ENCODE data around the gene STK24. TPM values are rescaled to one million over a fixed set of nuclear protein-coding genes. Genes with fewer than 3 reads are reported as not detected.

The STK24 gene
- total RNA-seq, 1 donor from 2014 or later, result 136 TPM

DNA sequence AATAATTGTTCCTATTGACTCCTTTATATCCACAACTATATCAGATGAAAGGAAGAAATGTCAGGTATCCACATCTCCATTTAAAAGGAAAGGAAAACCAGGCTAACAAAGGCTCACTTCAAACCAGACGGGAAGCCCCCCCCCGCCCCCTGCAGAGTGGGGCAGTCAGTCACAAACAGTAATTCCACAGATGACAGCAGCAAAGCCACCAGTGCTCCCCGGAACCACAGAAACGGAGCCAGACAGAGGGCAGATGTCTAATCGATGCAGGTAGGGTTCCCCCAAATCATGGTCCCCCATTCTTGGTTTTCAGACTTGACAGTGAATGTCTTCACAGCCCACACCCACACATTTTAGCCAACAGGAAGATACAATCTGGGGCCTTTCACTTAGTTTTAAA is 100.8 kb downstream of the STK24 start:
- peaks cover 58% of the 10 kb centered on the region for H3K4me1 Mint-ChIP-seq
- peaks cover 59% of the 10 kb centered on the region for H3K36me3 Mint-ChIP-seq (ENCODE audit: low read depth)
- peaks cover 8% of the 10 kb centered on the region for H3K9me3 Mint-ChIP-seq
- peak; percentile 87 for DNase-seq
- no peaks in the 10 kb centered on the region for H3K27me3 Mint-ChIP-seq
- H3K4me3 Mint-ChIP-seq, result peak overlapping the region; percentile 79
- peak overlapping the region; percentile 96 for H3K27ac Mint-ChIP-seq
- intact Hi-C loops (cut with micrococcal nuclease), result loop anchor here (1.0 to 2.0 kb wide), 6 partner anchors 39 to 1043 kb away; no protein-coding TSS in a partner anchor

- Mint-ChIP-seq H3K27me3 (no peaks in the 10 kb centered on the region), H3K4me1 (peaks cover 53% of the 10 kb centered on the region), H3K9me3 (peaks cover 8% of the 10 kb centered on the region), H3K36me3 (ENCODE audit: low read depth) (peaks cover 59% of the 10 kb centered on the region), H3K27ac (peak overlapping the region; percentile 72), H3K4me3 (peak overlapping the region; percentile 43)
- intact Hi-C loops (cut with micrococcal nuclease), result no loop called here
- DNase-seq, result no peak
Measured at GRCh38 chr13:98475522-98475921, 101.4 kb downstream of the STK24 start.

GRCh38 chr13:98474761-98475160 is 102.1 kb downstream of the STK24 start:
- H3K27me3 Mint-ChIP-seq, result no peaks in the 10 kb centered on the region
- H3K4me1 Mint-ChIP-seq, result peaks cover 53% of the 10 kb centered on the region
- intact Hi-C loops (cut with micrococcal nuclease), result no loop called here
- H3K36me3 Mint-ChIP-seq (ENCODE audit: low read depth), result peaks cover 59% of the 10 kb centered on the region
- H3K9me3 Mint-ChIP-seq, result peaks cover 8% of the 10 kb centered on the region
- no peak overlapping the region for H3K4me3 Mint-ChIP-seq
- DNase-seq, result no peak
- no peak overlapping the region for H3K27ac Mint-ChIP-seq

GRCh38 chr13:98474292-98474691 is 102.6 kb downstream of the STK24 start:
- Mint-ChIP-seq H3K27ac (peak overlapping the region; percentile 57), H3K4me3 (no peak overlapping the region), H3K36me3 (ENCODE audit: low read depth) (peaks cover 59% of the 10 kb centered on the region), H3K4me1 (peaks cover 49% of the 10 kb centered on the region), H3K27me3 (no peaks in the 10 kb centered on the region), H3K9me3 (peaks cover 8% of the 10 kb centered on the region)
- no peak for DNase-seq
- intact Hi-C loops (cut with micrococcal nuclease), result no loop called here

- Mint-ChIP-seq H3K4me3 (no peak overlapping the region), H3K4me1 (peaks cover 47% of the 10 kb centered on the region), H3K27ac (peak overlapping the region; percentile 57), H3K36me3 (ENCODE audit: low read depth) (peaks cover 59% of the 10 kb centered on the region), H3K9me3 (peaks cover 8% of the 10 kb centered on the region), H3K27me3 (no peaks in the 10 kb centered on the region)
- intact Hi-C loops (cut with micrococcal nuclease), result no loop called here
- DNase-seq, result no peak
Measured at GRCh38 chr13:98473788-98474144, 103.1 kb downstream of the STK24 start.

DNA sequence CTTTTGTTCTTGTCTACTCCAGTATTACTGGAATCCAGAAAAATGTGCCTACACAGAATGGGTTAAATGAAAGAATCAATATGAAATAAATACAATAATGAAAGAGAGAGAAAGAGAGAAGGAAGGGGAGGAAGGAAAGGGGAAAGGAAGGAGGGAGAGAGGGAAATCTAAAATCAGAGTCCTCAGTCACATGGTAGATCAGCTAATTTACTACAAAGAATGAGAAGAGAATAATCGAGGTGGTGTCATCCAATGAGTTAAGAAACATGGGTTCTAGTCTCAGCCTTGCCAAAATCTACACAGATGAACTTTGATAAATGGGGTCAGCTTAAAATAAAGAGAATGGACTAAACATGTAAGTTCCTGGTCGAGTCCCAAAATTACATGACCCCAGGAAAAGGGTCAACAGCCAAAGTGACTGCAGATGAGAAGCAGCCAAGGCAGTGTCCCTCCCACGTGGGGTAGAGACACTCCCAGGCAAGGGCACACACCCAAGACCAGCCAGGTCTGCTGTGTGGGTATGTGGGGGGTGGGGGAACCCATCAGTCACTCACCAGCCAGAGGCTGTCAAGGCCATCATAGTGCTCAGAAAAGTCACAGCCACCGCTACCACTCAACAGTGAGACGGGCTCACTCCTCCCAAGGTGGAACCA is 103.6 kb downstream of the STK24 start:
- intact Hi-C loops (cut with micrococcal nuclease), result no loop called here
- Mint-ChIP-seq H3K27ac (peak overlapping the region; percentile 82), H3K4me3 (no peak overlapping the region), H3K4me1 (peaks cover 42% of the 10 kb centered on the region), H3K9me3 (peaks cover 8% of the 10 kb centered on the region), H3K27me3 (no peaks in the 10 kb centered on the region), H3K36me3 (ENCODE audit: low read depth) (peaks cover 59% of the 10 kb centered on the region)
- no peak for DNase-seq

DNA sequence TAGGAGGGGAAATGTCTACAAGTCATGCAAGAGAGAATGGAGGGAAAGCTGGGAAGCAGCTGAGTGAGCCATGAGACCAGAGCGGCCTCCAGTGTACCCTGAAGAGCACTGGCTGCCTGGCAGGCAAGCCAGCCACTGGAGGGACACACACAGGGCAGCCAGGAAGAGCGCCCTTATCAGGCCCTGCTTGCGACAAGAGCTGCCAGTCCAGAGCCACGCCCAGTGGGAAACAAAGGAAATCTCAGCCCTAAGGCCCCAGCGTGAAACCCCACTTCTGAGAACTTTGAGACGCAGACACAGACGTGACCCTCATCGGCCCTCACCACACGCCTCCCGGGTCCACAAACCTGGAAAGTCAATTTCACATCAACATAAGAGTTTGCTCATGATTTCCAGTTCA is 105.0 kb downstream of the STK24 start:
- Mint-ChIP-seq H3K9me3 (peaks cover 8% of the 10 kb centered on the region), H3K36me3 (ENCODE audit: low read depth) (peaks cover 54% of the 10 kb centered on the region), H3K27me3 (no peaks in the 10 kb centered on the region), H3K27ac (peak overlapping the region; percentile 82), H3K4me1 (peaks cover 35% of the 10 kb centered on the region), H3K4me3 (no peak overlapping the region)
- intact Hi-C loops (cut with micrococcal nuclease), result no loop called here
- DNase-seq, result no peak

GRCh38 chr13:98470920-98471319 is 106.0 kb downstream of the STK24 start:
- no peak for DNase-seq
- intact Hi-C loops (cut with micrococcal nuclease), result no loop called here
- H3K27me3 Mint-ChIP-seq, result no peaks in the 10 kb centered on the region

DNA sequence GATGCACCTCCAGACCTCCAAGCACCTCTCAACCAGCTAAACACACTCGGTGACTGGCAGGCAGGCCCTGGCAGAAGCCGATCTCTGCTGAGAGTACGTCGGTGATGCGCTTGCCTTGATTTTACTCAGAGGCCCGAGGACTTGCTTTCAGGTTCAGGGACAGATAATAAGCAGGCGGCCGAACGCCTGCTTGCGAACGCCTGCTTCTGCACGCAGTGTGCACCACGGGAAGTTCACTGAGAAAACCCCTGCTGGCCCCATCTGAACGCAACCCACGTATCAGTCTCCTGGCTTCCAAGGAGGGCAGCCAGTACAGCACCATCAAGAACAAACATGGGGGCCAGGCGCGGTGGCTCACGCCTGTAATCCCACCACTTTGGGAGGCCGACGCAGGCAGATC is 108.0 kb downstream of the STK24 start:
- Mint-ChIP-seq H3K9me3 (peaks cover 5% of the 10 kb centered on the region), H3K4me1 (peaks cover 26% of the 10 kb centered on the region), H3K27me3 (no peaks in the 10 kb centered on the region), H3K4me3 (no peak overlapping the region), H3K27ac (no peak overlapping the region), H3K36me3 (ENCODE audit: low read depth) (peaks cover 50% of the 10 kb centered on the region)
- intact Hi-C loops (cut with micrococcal nuclease), result no loop called here
- DNase-seq, result no peak

More at GRCh38 chr13:98470920-98471319, 106.0 kb downstream of the STK24 start:
- Mint-ChIP-seq H3K4me1 (peaks cover 32% of the 10 kb centered on the region), H3K27ac (peak overlapping the region; percentile 49), H3K4me3 (no peak overlapping the region), H3K36me3 (ENCODE audit: low read depth) (peaks cover 54% of the 10 kb centered on the region), H3K9me3 (peaks cover 5% of the 10 kb centered on the region)

GRCh38 chr13:98468361-98468760 is 108.5 kb downstream of the STK24 start:
- Mint-ChIP-seq H3K9me3 (peaks cover 5% of the 10 kb centered on the region), H3K27ac (peak overlapping the region; percentile 32), H3K27me3 (no peaks in the 10 kb centered on the region), H3K4me3 (no peak overlapping the region), H3K36me3 (ENCODE audit: low read depth) (peaks cover 52% of the 10 kb centered on the region), H3K4me1 (peaks cover 26% of the 10 kb centered on the region)
- intact Hi-C loops (cut with micrococcal nuclease), result no loop called here
- DNase-seq, result no peak

- intact Hi-C loops (cut with micrococcal nuclease), result no loop called here
- no peak overlapping the region for H3K27ac Mint-ChIP-seq
- peaks cover 52% of the 10 kb centered on the region for H3K36me3 Mint-ChIP-seq (ENCODE audit: low read depth)
Measured at GRCh38 chr13:98467263-98467985, 109.5 kb downstream of the STK24 start.

GRCh38 chr13:98466634-98467236 is 110.2 kb downstream of the STK24 start:
- peaks cover 49% of the 10 kb centered on the region for H3K36me3 Mint-ChIP-seq (ENCODE audit: low read depth)
- DNase-seq, result peak; percentile 78
- intact Hi-C loops (cut with micrococcal nuclease), result no loop called here

More at GRCh38 chr13:98467263-98467985, 109.5 kb downstream of the STK24 start:
- peaks cover 25% of the 10 kb centered on the region for H3K4me1 Mint-ChIP-seq
- H3K4me3 Mint-ChIP-seq, result no peak overlapping the region
- H3K27me3 Mint-ChIP-seq, result no peaks in the 10 kb centered on the region
- no peaks in the 10 kb centered on the region for H3K9me3 Mint-ChIP-seq
- no peak for DNase-seq

DNA sequence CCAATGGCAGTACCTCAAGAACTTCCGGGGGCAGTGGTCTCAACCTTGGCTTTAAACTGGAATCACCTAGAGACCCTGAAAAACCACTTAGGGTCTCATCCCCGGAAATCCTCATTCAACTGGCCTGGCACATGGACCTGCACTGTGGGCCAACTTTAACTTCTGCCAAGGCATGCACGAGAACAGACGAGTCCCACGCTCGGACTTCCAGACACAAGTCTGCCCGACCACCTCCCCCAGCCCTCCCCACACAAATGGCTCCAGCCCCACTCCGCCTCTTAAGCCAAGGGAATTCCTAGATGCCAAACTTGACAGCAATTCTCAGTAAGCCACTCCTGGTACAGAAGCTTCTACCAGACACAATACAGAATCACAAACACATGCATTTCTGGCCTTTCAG is 114.0 kb downstream of the STK24 start:
- H3K27ac Mint-ChIP-seq, result peak overlapping the region; percentile 72
- H3K4me3 Mint-ChIP-seq, result no peak overlapping the region
- H3K36me3 Mint-ChIP-seq (ENCODE audit: low read depth), result peaks cover 54% of the 10 kb centered on the region
- no peaks in the 10 kb centered on the region for H3K27me3 Mint-ChIP-seq
- peaks cover 22% of the 10 kb centered on the region for H3K4me1 Mint-ChIP-seq
- DNase-seq, result no peak
- intact Hi-C loops (cut with micrococcal nuclease), result no loop called here
- H3K9me3 Mint-ChIP-seq, result no peaks in the 10 kb centered on the region

More at GRCh38 chr13:98466634-98467236, 110.2 kb downstream of the STK24 start:
- Mint-ChIP-seq H3K4me3 (no peak overlapping the region), H3K27me3 (no peaks in the 10 kb centered on the region), H3K4me1 (peaks cover 24% of the 10 kb centered on the region), H3K27ac (peak overlapping the region; percentile 25), H3K9me3 (no peaks in the 10 kb centered on the region)

DNA sequence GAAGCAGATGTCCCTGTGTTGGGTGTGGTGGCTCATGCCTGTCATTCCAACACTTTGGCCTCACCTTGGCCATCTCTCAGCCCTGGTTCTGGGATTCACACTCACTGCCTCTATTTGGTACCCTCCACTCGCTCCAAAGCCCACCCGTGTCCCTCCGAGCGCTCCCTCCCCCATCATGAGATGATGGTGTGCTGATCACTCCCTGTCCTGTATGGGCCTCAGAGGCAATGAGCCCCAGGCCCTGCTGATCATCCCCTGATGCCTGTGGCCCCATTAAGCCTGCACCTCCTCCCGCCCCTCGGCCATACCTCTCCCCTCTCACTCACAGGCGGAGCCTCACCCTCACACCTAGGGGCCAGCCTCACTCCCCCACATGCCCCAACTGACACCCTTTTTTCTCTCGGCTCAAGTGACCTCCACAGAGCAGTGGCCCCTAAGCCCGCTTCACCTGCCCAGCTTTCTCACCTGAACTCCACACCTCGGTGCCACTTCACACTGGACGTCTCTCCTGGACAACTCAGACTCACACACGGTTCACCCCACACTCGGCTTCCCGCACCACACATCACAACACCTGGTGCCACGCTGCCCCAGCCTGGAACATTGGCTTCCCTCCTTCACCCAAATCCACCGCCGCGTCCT is 114.5 kb downstream of the STK24 start:
- DNase-seq, result no peak
- Mint-ChIP-seq H3K4me1 (peaks cover 20% of the 10 kb centered on the region), H3K4me3 (no peak overlapping the region), H3K27ac (peak overlapping the region; percentile 72), H3K27me3 (no peaks in the 10 kb centered on the region), H3K36me3 (ENCODE audit: low read depth) (peaks cover 58% of the 10 kb centered on the region), H3K9me3 (no peaks in the 10 kb centered on the region)
- intact Hi-C loops (cut with micrococcal nuclease), result no loop called here

All from activated CD4-positive, alpha-beta T cell treated with anti-CD3 and anti-CD28 coated beads, Interleukin-2, amount 10 ng/mL, durations not matched to agents 24 days and 14 days (primary cell).